Measurements from ENCODE around the gene PPT2. TPM values are rescaled to one million over a fixed set of nuclear protein-coding genes. Genes with fewer than 3 reads are reported as not detected.

The PPT2 gene
- total and polyA plus RNA-seq, 2 donors (not counting 1 experiment from before 2014, with no cell fraction given), result 13.7 to 37.3 TPM

- no peak overlapping the region for H2AFZ ChIP-seq (ENCODE audit: low read length)
- TF ChIP-seq CTCF (conservative IDR thresholded peaks at IDR 0.05 in 1 of 2, IDR thresholded peaks at IDR 0.05 in 1 of 2; ENCODE audit: low read depth in 1 of 2, low read length in 2 of 2) (no peak), EZH2 (IDR thresholded peaks at IDR 0.05; ENCODE audit: low read length, missing control alignments) (no peak)
- H4K20me1 ChIP-seq (ENCODE audit: control insufficient read depth, extremely low read depth, insufficient read depth, low read length), result no peaks in the 10 kb centered on the region
- peak overlapping the region; percentile 86 to 99 (median 90) for H3K4me3 ChIP-seq (replicated peaks in 1 of 4; ENCODE audit: control extremely low read depth in 1 of 4, insufficient read depth in 1 of 4, low read depth in 3 of 4, low read length in 4 of 4)
- peak overlapping the region; percentile 95 for H3K4me2 ChIP-seq (ENCODE audit: extremely low read depth, insufficient read depth, low read length)
- H3K9ac ChIP-seq (ENCODE audit: insufficient read depth, low read length), result peak overlapping the region; percentile 91
- peaks cover 10% of the 10 kb centered on the region for H3K36me3 ChIP-seq (ENCODE audit: control insufficient read depth, insufficient read depth, low read length)
- H3K27me3 ChIP-seq (ENCODE audit: control insufficient read depth, insufficient read depth, low read length), result no peaks in the 10 kb centered on the region
- peaks cover 39% of the 10 kb centered on the region for H3K79me2 ChIP-seq (ENCODE audit: control insufficient read depth, insufficient read depth, low read length)
- H3K4me1 ChIP-seq (ENCODE audit: control insufficient read depth, extremely low read depth, insufficient read depth, low read length), result peaks cover 18% of the 10 kb centered on the region
- H3K9me3 ChIP-seq (ENCODE audit: control insufficient read depth, insufficient read depth, low read depth, low read length), result no peaks in the 10 kb centered on the region
- no peak for DNase-seq (ENCODE audit: low read depth in 2 of 2)
- H3K27ac ChIP-seq (ENCODE audit: insufficient read depth, low read length), result peak overlapping the region; percentile 83
Measured at GRCh38 chr6:32175322-32175710, 21.4 kb downstream of the PPT2 start.

- Histone ChIP-seq H4K20me1 (ENCODE audit: control insufficient read depth, extremely low read depth, insufficient read depth, low read length) (no peaks in the 10 kb centered on the region), H3K9ac (ENCODE audit: insufficient read depth, low read length) (peak within 1 kb of the TSS; percentile 91), H3K36me3 (ENCODE audit: control insufficient read depth, insufficient read depth, low read length) (peaks cover 6% of the 10 kb centered on the region), H3K27me3 (ENCODE audit: control insufficient read depth, insufficient read depth, low read length) (no peaks in the 10 kb centered on the region), H3K4me2 (ENCODE audit: extremely low read depth, insufficient read depth, low read length) (peak within 1 kb of the TSS; percentile 97), H3K27ac (ENCODE audit: insufficient read depth, low read length) (peak within 1 kb of the TSS; percentile 94), H3K79me2 (ENCODE audit: control insufficient read depth, insufficient read depth, low read length) (peaks cover 39% of the 10 kb centered on the region), H2AFZ (ENCODE audit: low read length) (peak within 1 kb of the TSS; percentile 49), H3K4me3 (replicated peaks in 1 of 4; ENCODE audit: control extremely low read depth in 1 of 4, insufficient read depth in 1 of 4, low read depth in 3 of 4, low read length in 4 of 4) (peak within 1 kb of the TSS; percentile 86 to 99 (median 90)), H3K4me1 (ENCODE audit: control insufficient read depth, extremely low read depth, insufficient read depth, low read length) (peaks cover 18% of the 10 kb centered on the region), H3K9me3 (ENCODE audit: control insufficient read depth, insufficient read depth, low read depth, low read length) (no peaks in the 10 kb centered on the region)
- TF ChIP-seq CTCF (conservative IDR thresholded peaks at IDR 0.05 in 1 of 2, IDR thresholded peaks at IDR 0.05 in 1 of 2; ENCODE audit: low read depth in 1 of 2, low read length in 2 of 2) (no peak), EZH2 (IDR thresholded peaks at IDR 0.05; ENCODE audit: low read length, missing control alignments) (no peak)
- DNase-seq (ENCODE audit: low read depth in 2 of 2), result peak; percentile 97 to 98
Measured at GRCh38 chr6:32175711-32176475, 22.0 kb downstream of the PPT2 start, which contains the start of gene AGPAT1. AGPAT1 (minus strand) TSS chr6:32176084; CDS start chr6:32171496, 4,588 bp downstream.

- peaks cover 18% of the 10 kb centered on the region for H3K4me1 ChIP-seq (ENCODE audit: control insufficient read depth, extremely low read depth, insufficient read depth, low read length)
- no peaks in the 10 kb centered on the region for H4K20me1 ChIP-seq (ENCODE audit: control insufficient read depth, extremely low read depth, insufficient read depth, low read length)
- no peaks in the 10 kb centered on the region for H3K9me3 ChIP-seq (ENCODE audit: control insufficient read depth, insufficient read depth, low read depth, low read length)
- H3K27me3 ChIP-seq (ENCODE audit: control insufficient read depth, insufficient read depth, low read length), result no peaks in the 10 kb centered on the region
- peak overlapping the region; percentile 42 for H2AFZ ChIP-seq (ENCODE audit: low read length)
- H3K27ac ChIP-seq (ENCODE audit: insufficient read depth, low read length), result peak overlapping the region; percentile 94
- no peak for TF ChIP-seq EZH2 (IDR thresholded peaks at IDR 0.05; ENCODE audit: low read length, missing control alignments)
- TF ChIP-seq CTCF (conservative IDR thresholded peaks at IDR 0.05 in 1 of 2, IDR thresholded peaks at IDR 0.05 in 1 of 2; ENCODE audit: low read depth in 1 of 2, low read length in 2 of 2), result no peak
- peak overlapping the region; percentile 73 to 99 (median 90) for H3K4me3 ChIP-seq (replicated peaks in 1 of 4; ENCODE audit: control extremely low read depth in 1 of 4, insufficient read depth in 1 of 4, low read depth in 3 of 4, low read length in 4 of 4)
- H3K4me2 ChIP-seq (ENCODE audit: extremely low read depth, insufficient read depth, low read length), result peak overlapping the region; percentile 97
- DNase-seq (ENCODE audit: low read depth in 2 of 2), result peak; percentile 63 to 81
- H3K36me3 ChIP-seq (ENCODE audit: control insufficient read depth, insufficient read depth, low read length), result peaks cover 5% of the 10 kb centered on the region
- H3K79me2 ChIP-seq (ENCODE audit: control insufficient read depth, insufficient read depth, low read length), result peaks cover 39% of the 10 kb centered on the region
- peak overlapping the region; percentile 68 for H3K9ac ChIP-seq (ENCODE audit: insufficient read depth, low read length)
Measured at GRCh38 chr6:32176476-32177182, 22.7 kb downstream of the PPT2 start.

Data from fibroblast of lung (primary cell).